ENCODE measurements around the gene SAE1. TPM values are rescaled to one million over a fixed set of nuclear protein-coding genes. Genes with fewer than 3 reads are reported as not detected.

The SAE1 gene
- total and polyA plus RNA-seq, 2 experiments from 2014 or later, result 115 to 236 TPM

DNA sequence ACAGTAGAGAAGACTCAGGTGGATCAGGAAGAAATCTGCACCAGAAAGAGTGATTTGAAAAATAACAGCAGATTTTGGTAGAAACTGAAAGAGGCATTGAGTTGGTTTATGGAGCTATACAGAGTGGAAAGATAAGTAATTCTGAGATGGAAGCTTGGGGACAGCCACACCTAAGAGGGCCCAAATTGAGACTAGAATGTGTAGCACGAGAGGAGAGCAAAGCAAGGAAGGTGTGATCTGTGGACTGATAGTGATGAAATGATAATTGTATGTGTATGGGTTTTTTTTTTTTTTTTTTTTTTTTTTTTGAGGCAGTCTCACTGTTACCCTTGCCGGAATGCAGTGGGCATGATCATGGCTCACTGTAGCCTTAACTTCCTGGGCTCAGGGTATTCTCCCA is 16.3 kb downstream of the SAE1 start:
- H3K4me2 ChIP-seq, result no peak overlapping the region
- peaks cover 6% of the 10 kb centered on the region for H3K27me3 Mint-ChIP-seq (ENCODE audit: insufficient read depth, low read depth, poor library complexity)
- H4K20me1 ChIP-seq (replicated peaks; ENCODE audit: insufficient read depth), result peaks cover 56% of the 10 kb centered on the region
- no peaks in the 10 kb centered on the region for H3K9me2 ChIP-seq (ENCODE audit: insufficient read depth)
- DNase-seq (ENCODE audit: low spot score), result no peak
- H3K9me3 Mint-ChIP-seq, result no peaks in the 10 kb centered on the region
- no peaks in the 10 kb centered on the region for H3K27me3 ChIP-seq (ENCODE audit: insufficient read depth)
- H3K4me3 Mint-ChIP-seq, result no peak overlapping the region
- H3K36me3 Mint-ChIP-seq (ENCODE audit: low read depth), result peaks cover 89% of the 10 kb centered on the region
- TF ChIP-seq ZNF114 (CRISPR knock-in tag; IDR thresholded peaks at IDR 0.05) (no peak), REST (IDR thresholded peaks at IDR 0.05; ENCODE audit: unreplicated experiment) (no peak), ETS1 (IDR thresholded peaks at IDR 0.05) (no peak), EZH2 (IDR thresholded peaks at IDR 0.05; ENCODE audit: low read depth, unreplicated experiment) (no peak), CTCF (conservative IDR thresholded peaks at IDR 0.05; ENCODE audit: low read depth in 2 of 2) (no peak), CREB1 (CRISPR knock-in tag; IDR thresholded peaks at IDR 0.05; ENCODE audit: low read depth) (no peak), ZNF462 (CRISPR knock-in tag; IDR thresholded peaks at IDR 0.05) (no peak), JUNB (IDR thresholded peaks at IDR 0.05; ENCODE audit: unreplicated experiment) (no peak), STAT1 (IDR thresholded peaks at IDR 0.05; ENCODE audit: unreplicated experiment) (no peak), POLR2AphosphoS5 (IDR thresholded peaks at IDR 0.05; ENCODE audit: low read depth) (no peak), NANOG (IDR thresholded peaks at IDR 0.05; ENCODE audit: borderline replicate concordance) (no peak), EZH2phosphoT487 (IDR thresholded peaks at IDR 0.05; ENCODE audit: unreplicated experiment) (no peak)
- H2AFZ ChIP-seq, result no peak overlapping the region
- H3K79me2 ChIP-seq (replicated peaks; ENCODE audit: insufficient read depth), result peaks cover 100% of the 10 kb centered on the region
- H3K4me1 Mint-ChIP-seq, result peaks cover 6% of the 10 kb centered on the region
- peaks cover 62% of the 10 kb centered on the region for H3K36me3 ChIP-seq (ENCODE audit: insufficient read depth)
- no peak overlapping the region for H3K27ac Mint-ChIP-seq
- H3K27ac ChIP-seq (ENCODE audit: low read depth), result no peak overlapping the region
- no peak overlapping the region for H3K4me3 ChIP-seq
- no peaks in the 10 kb centered on the region for H3K4me1 ChIP-seq (ENCODE audit: insufficient read depth)
- ATAC-seq, result no peak
- peaks cover 46% of the 10 kb centered on the region for H3F3A ChIP-seq (replicated peaks; ENCODE audit: low read depth)

Data from GM23338 (cell line).